ENCODE results near the gene HS1BP3.

DNA sequence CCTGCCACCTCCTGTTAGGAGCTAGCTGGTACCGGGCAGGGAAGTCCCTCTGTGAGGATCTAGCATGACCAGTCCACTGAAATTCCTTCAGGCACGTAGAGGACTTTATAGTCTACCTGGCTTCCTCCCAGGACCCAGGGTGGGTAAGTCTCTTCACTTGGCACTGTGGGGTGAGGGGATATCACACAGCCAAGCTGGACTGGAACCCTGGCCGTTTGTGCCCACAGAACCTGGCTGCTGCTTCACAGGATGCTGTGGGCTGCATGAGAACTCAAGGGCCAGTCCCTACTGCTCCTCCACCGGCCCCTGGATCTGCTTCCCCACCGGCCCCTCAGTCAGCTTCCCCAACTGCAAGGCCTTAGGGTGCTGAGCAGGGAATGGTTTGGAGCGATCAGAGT is 35.8 kb downstream of the HS1BP3 start:
- TF ChIP-seq, protein P1, sequence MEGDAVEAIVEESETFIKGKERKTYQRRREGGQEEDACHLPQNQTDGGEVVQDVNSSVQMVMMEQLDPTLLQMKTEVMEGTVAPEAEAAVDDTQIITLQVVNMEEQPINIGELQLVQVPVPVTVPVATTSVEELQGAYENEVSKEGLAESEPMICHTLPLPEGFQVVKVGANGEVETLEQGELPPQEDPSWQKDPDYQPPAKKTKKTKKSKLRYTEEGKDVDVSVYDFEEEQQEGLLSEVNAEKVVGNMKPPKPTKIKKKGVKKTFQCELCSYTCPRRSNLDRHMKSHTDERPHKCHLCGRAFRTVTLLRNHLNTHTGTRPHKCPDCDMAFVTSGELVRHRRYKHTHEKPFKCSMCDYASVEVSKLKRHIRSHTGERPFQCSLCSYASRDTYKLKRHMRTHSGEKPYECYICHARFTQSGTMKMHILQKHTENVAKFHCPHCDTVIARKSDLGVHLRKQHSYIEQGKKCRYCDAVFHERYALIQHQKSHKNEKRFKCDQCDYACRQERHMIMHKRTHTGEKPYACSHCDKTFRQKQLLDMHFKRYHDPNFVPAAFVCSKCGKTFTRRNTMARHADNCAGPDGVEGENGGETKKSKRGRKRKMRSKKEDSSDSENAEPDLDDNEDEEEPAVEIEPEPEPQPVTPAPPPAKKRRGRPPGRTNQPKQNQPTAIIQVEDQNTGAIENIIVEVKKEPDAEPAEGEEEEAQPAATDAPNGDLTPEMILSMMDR (IDR thresholded peaks at IDR 0.05): no peak
- TF ChIP-seq POLR2A (IDR thresholded peaks at IDR 0.05): no peak
